ENCODE results near the gene JARID2.

GRCh38 chr6:15213838-15214400 is 31.9 kb upstream of the JARID2 start:
- TF ChIP-seq CTCF (IDR thresholded peaks at IDR 0.05), result no peak
- no peak for TF ChIP-seq FOXJ3 (CRISPR knock-in tag; IDR thresholded peaks at IDR 0.05; ENCODE audit: borderline replicate concordance)
- no peak for TF ChIP-seq TCF7 (CRISPR knock-in tag; IDR thresholded peaks at IDR 0.05; ENCODE audit: low read depth)
- TF ChIP-seq MYBL2 (CRISPR knock-in tag; IDR thresholded peaks at IDR 0.05), result no peak
- TF ChIP-seq CREB1 (CRISPR knock-in tag; IDR thresholded peaks at IDR 0.05), result no peak
- TF ChIP-seq TP53 (CRISPR knock-in tag; IDR thresholded peaks at IDR 0.05), result no peak
- TF ChIP-seq RELA (CRISPR knock-in tag; IDR thresholded peaks at IDR 0.05; ENCODE audit: borderline replicate concordance), result no peak
- no peak for TF ChIP-seq EMX1 (CRISPR knock-in tag; IDR thresholded peaks at IDR 0.05)
- TF ChIP-seq MAX (CRISPR knock-in tag; IDR thresholded peaks at IDR 0.05), result no peak

All from WTC11 (cell line).